Activated T-cell treated with anti-CD3 and anti-CD28 coated beads for 24 hours (primary cell): Measurements from ENCODE around the gene CABCOCO1.
"Not testable (repeated sequence)": the region's sequence is repeated elsewhere in the genome, so short reads cannot be mapped to it uniquely, and the experiment has no call there.

Experiments used
- DNase-seq: peaks from one replicate; pipeline ENCODE4 v3.0.0-alpha.2; 2020; ENCODE audit warnings: low read depth

Gene CABCOCO1

DNA sequence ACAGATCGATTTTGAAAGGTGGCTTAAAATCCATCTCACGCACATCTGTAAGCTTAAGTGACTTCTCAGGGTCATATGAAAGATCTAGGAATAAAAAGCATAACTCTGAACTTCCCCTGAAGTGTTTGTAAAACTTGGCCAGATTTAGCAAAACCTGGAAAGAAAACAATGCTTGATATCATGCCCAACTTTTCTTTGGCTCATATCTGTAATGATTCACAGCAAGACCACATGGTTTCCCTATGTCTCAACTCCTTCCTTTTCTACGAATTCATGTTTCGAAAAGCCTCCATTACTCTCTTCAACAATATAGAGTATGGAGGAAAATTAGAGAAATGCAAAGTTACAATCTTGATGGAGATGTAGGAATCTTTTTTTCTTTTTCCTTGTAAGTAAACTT, 20.1 kb upstream of the CABCOCO1 start:
- no peak for DNase-seq

GRCh38 chr10:61643316-61643751, 19.4 kb upstream of the CABCOCO1 start:
- no peak for DNase-seq

- no peak for DNase-seq
Measured at GRCh38 chr10:61653699-61654098, 9.0 kb upstream of the CABCOCO1 start.

- DNase-seq = no peak
Measured at GRCh38 chr10:61655335-61655851, 7.3 kb upstream of the CABCOCO1 start.

- DNase-seq = no peak
Measured at GRCh38 chr10:61663466-61663865, 737 bp downstream of the CABCOCO1 start.

DNA sequence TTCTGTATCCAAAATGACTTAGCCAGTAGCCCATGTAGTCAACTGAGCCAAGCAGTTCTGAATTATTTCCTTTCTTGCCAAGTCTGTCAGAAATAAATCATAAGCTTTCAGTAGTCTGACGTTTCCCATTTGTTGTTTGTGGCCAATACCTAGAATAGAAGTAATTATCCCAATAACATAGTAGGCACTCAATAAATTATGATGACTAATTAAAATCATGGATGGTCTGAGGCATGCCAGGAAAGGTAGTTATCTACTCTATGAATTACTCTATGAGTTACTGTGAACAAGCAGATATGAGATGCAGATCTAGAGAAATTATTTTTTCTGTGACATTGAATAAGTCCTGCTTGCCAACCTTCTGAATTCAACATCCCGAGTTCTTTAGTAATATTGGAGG, 2.3 kb downstream of the CABCOCO1 start:
- DNase-seq = no peak

GRCh38 chr10:61669161-61669725, 6.5 kb downstream of the CABCOCO1 start:
- DNase-seq = no peak

DNA sequence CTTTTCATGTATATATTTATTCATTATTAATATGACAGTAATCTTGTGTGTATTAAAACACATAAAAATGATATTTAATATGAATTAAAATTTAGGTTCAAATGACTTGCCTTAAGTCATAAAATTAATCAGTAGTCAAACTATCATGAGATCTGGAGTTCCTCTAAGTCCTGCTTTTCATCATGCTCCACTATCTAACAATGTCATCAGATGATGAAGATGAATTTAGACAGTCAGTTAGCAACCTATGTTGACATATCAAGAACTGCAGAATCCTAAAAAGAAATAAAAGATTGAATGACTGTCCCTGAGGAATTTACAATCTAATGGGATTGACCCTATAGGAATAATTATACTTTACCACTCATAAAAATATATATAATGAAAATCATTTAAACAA, 7.1 kb downstream of the CABCOCO1 start:
- DNase-seq = no peak

DNA sequence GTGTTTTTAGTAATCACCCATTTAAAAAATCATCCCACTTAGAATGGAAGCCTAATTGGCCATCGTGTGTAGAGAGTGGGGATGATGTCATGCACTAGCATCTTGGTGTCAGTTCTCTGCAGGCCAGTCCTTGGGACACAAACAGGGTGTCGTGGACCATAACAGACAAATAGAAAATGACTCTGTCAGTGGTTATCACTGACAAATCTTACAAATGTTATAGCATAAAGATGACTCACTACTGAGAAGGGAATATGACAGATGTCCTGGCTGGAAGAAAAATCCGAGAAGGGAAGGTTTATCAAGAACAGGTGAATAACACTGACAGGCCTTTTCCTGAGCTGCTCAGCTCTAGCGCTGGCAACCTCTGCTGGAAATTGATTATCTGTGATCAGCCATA, 10.6 kb downstream of the CABCOCO1 start:
- no peak for DNase-seq

GRCh38 chr10:61682323-61682722, 19.6 kb downstream of the CABCOCO1 start:
- DNase-seq = no peak

- DNase-seq = no peak
Measured at GRCh38 chr10:61683319-61683718, 20.6 kb downstream of the CABCOCO1 start.

- no peak for DNase-seq
Measured at GRCh38 chr10:61684894-61685507, 22.3 kb downstream of the CABCOCO1 start.

- DNase-seq = no peak
Measured at GRCh38 chr10:61688551-61689308, 26.0 kb downstream of the CABCOCO1 start.

DNA sequence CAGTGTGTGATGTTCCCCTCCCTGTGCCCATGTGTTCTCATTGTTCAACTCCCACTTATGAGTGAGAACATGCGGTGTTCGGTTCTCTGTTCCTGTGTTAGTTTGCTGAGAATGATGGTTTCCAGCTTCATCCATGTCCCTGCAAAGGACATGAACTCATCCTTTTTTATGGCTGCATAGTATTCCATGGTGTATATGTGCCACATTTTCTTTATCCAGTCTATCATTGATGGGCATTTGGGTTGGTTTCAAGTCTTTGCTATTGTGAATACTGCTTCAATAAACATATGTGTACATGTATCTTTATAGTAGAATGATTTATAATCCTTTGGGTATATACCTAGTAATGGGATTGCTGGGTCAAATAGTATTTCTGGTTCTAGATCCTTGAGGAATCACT, 28.9 kb downstream of the CABCOCO1 start:
- not testable (repeated sequence) for DNase-seq

GRCh38 chr10:61692447-61693010, 29.8 kb downstream of the CABCOCO1 start:
- no peak for DNase-seq

DNA sequence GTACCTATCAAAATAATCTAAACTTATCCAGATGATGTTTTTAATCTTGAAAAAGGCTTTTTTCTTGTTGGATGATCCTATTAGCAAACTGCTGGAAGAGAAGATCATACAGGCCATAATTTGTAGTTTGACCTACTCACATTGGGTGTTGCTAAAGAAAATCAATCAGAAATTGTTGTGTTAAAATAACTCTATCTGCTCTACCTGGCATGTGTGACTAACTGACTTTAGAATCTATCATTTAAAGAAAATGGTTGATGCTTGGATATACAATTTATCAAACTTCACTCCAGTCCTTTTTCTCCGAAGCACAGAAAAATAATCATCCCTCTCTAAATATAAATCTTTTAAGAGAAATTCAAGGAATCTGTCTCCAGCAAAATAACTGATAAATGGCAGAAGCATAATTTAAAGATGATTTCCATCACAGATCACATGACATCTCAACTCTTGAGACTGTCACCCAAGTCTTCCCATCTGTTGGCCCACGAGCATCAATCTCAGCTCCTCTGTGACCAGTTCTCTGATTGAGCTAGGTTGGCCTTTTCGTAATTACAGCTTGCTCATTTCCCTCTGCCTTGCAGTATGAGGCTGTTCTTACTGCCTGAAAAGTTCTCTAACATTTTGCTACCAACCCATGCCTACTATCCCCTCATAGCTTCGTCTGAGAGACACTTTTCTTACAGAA, 36.4 kb downstream of the CABCOCO1 start:
- no peak for DNase-seq

- no peak for DNase-seq
Measured at GRCh38 chr10:61701055-61701705, 38.5 kb downstream of the CABCOCO1 start.

DNA sequence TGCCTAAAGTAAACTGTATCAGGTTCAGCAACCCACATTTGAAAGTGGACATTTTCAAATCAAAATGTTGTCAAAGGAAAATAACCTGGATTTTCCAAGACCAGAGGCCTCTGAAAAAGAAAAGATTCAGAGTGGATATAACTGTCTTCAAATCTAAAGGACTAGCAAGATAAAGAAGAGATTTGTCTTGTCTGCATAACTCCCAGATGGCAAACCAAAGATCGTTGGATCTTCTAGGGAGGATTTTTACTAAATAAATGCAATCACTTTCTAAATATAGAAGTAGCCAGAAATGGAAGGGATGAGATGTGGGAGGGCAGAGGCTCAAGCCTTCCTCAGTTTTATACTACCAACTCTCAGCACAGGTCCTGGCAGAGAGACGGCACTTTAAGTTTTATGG, 39.0 kb downstream of the CABCOCO1 start:
- DNase-seq = no peak

GRCh38 chr10:61702584-61702983, 39.9 kb downstream of the CABCOCO1 start:
- no peak for DNase-seq

DNA sequence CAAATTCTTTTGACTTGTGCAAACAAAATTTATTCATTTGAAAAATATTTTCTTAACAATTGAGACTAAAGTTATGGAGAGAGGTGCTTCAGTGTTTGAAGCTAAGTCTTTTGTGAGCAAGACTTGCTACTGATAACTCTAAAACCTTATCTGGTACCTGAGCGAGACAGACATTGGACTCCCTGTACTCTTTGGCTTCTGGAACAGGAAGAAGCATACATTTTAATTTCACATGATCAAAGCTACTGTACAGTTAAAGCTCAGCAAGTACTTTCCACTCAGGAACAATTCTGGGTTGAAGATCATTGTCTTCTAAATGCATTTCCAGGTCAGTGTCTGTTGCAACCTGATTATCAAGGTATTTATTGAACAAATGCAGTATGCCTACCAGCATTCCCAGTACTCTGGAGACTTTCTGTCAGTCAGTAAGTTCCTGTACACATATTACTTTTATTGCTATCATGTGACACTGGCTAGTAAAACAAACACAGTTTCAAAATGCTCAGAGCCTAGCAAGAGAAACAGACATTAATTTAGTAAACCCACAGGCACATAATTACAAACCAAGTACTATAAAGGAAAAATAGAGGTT, 42.4 kb downstream of the CABCOCO1 start:
- no peak for DNase-seq

GRCh38 chr10:61708846-61709245, 46.1 kb downstream of the CABCOCO1 start:
- DNase-seq = no peak
